T-helper 1 cell treated with Interleukin-12 subunit alpha and Interleukin-12 subunit beta and Interleukin-4 antibody, amounts not matched to agents 30 μg/mL and 1 μg/mL, for 36 hours (primary cell): Measurements from ENCODE around the gene CT45A7.
"Not testable (repeated sequence)": the region's sequence is repeated elsewhere in the genome, so short reads cannot be mapped to it uniquely, and the experiment has no call there.

Experiments used
- H3K27ac Mint-ChIP-seq: one replicate; pipeline ENCODE4 v1.8.0; 2021; ENCODE audit warnings: mild to moderate bottlenecking, mixed read lengths
- H3K27me3 Mint-ChIP-seq: one replicate; pipeline ENCODE4 v1.8.0; 2021; ENCODE audit warnings: low read depth, mixed read lengths
- H3K36me3 Mint-ChIP-seq: one replicate; pipeline ENCODE4 v1.8.0; 2021; ENCODE audit warnings: low read depth, mixed read lengths
- H3K4me1 Mint-ChIP-seq: one replicate; pipeline ENCODE4 v1.8.0; 2021; ENCODE audit warnings: low read depth, mixed read lengths
- H3K4me3 Mint-ChIP-seq: one replicate; pipeline ENCODE4 v1.8.0; 2021; ENCODE audit warnings: mild to moderate bottlenecking, moderate library complexity, mixed read lengths
- H3K9me3 Mint-ChIP-seq: one replicate; pipeline ENCODE4 v1.8.0; 2021; ENCODE audit warnings: mixed read lengths

Gene CT45A7, protein sequence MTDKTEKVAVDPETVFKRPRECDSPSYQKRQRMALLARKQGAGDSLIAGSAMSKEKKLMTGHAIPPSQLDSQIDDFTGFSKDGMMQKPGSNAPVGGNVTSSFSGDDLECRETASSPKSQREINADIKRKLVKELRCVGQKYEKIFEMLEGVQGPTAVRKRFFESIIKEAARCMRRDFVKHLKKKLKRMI

DNA sequence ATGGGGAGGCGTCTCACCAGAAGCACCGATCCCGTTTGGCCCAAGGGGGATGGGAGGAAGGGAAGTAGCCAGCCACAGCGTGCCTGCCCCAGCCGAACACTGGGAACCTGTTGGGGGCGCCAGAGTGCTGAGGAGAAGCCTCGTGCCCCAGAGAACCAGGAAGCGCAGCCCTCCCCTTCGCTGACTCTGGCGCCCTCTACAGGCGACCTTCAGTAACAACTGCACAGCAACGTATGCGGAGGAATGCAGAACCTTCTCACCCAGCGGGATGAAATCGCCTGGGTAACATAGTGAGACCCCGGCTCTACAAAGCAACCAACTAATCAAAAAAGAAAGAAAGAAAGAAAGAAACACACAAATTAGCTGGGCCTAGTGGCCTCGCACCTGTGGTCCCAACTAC, at the start of gene CT45A7:
Gene CT45A7, minus strand, starts transcription at position 101 of the 400 bp plus-strand sequence. CDS start 3,747 bp downstream, outside the sequence.
- H3K27ac Mint-ChIP-seq, H3K36me3 Mint-ChIP-seq, H3K4me1 Mint-ChIP-seq, H3K9me3 Mint-ChIP-seq, H3K4me3 Mint-ChIP-seq, H3K27me3 Mint-ChIP-seq: not testable (repeated sequence)

DNA sequence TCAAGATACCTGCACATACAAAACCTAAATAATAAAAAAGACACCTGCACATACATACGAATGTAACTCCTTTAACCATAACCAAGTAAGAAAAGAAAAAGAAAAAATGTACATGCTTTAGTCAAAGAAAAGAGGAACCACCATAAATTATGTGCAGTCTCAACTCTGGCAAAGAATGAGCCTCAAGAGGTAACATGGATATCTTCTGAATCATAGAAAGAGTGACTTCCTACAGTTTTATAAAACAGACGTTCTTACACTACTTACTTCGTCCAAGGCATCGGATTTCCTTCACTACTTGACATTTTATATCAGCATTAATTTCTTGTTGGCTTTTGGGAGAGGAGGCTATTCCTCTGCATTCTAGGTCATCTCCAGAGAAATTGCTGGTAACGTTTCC, 45.7 kb upstream of the CT45A7 start:
- H3K36me3 Mint-ChIP-seq, H3K27me3 Mint-ChIP-seq, H3K27ac Mint-ChIP-seq, H3K9me3 Mint-ChIP-seq, H3K4me3 Mint-ChIP-seq, H3K4me1 Mint-ChIP-seq: not testable (repeated sequence)

DNA sequence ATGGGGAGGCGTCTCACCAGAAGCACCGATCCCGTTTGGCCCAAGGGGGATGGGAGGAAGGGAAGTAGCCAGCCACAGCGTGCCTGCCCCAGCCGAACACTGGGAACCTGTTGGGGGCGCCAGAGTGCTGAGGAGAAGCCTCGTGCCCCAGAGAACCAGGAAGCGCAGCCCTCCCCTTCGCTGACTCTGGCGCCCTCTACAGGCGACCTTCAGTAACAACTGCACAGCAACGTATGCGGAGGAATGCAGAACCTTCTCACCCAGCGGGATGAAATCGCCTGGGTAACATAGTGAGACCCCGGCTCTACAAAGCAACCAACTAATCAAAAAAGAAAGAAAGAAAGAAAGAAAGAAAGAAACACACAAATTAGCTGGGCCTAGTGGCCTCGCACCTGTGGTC, 34.6 kb upstream of the CT45A7 start, which contains the start of gene CT45A9:
Gene CT45A9, minus strand, starts transcription at position 101 of the 400 bp plus-strand sequence. CDS start 3,751 bp downstream, outside the sequence.
- H3K9me3 Mint-ChIP-seq, H3K27me3 Mint-ChIP-seq, H3K4me1 Mint-ChIP-seq, H3K36me3 Mint-ChIP-seq, H3K4me3 Mint-ChIP-seq, H3K27ac Mint-ChIP-seq: not testable (repeated sequence)

DNA sequence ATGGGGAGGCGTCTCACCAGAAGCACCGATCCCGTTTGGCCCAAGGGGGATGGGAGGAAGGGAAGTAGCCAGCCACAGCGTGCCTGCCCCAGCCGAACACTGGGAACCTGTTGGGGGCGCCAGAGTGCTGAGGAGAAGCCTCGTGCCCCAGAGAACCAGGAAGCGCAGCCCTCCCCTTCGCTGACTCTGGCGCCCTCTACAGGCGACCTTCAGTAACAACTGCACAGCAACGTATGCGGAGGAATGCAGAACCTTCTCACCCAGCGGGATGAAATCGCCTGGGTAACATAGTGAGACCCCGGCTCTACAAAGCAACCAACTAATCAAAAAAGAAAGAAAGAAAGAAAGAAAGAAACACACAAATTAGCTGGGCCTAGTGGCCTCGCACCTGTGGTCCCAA, 17.4 kb upstream of the CT45A7 start, which contains the start of gene CT45A8:
Gene CT45A8, minus strand, starts transcription at position 101 of the 400 bp plus-strand sequence. CDS start 3,755 bp downstream, outside the sequence.
- H3K9me3 Mint-ChIP-seq, H3K4me3 Mint-ChIP-seq, H3K36me3 Mint-ChIP-seq, H3K27ac Mint-ChIP-seq, H3K4me1 Mint-ChIP-seq, H3K27me3 Mint-ChIP-seq: not testable (repeated sequence)

DNA sequence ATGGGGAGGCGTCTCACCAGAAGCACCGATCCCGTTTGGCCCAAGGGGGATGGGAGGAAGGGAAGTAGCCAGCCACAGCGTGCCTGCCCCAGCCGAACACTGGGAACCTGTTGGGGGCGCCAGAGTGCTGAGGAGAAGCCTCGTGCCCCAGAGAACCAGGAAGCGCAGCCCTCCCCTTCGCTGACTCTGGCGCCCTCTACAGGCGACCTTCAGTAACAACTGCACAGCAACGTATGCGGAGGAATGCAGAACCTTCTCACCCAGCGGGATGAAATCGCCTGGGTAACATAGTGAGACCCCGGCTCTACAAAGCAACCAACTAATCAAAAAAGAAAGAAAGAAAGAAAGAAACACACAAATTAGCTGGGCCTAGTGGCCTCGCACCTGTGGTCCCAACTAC, 17.2 kb downstream of the CT45A7 start, which contains the start of gene CT45A2:
Gene CT45A2, minus strand, starts transcription at position 101 of the 400 bp plus-strand sequence. CDS start 3,747 bp downstream, outside the sequence.
- not testable (repeated sequence) for H3K4me3 Mint-ChIP-seq, H3K27me3 Mint-ChIP-seq

DNA sequence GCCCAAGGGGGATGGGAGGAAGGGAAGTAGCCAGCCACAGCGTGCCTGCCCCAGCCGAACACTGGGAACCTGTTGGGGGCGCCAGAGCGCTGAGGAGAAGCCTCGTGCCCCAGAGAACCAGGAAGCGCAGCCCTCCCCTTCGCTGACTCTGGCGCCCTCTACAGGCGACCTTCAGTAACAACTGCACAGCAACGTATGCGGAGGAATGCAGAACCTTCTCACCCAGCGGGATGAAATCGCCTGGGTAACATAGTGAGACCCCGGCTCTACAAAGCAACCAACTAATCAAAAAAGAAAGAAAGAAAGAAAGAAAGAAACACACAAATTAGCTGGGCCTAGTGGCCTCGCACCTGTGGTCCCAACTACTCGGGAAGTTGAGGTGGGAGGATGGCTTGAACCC, 34.4 kb downstream of the CT45A7 start, which contains the start of gene CT45A6:
Gene CT45A6, minus strand, starts transcription at position 101 of the 400 bp plus-strand sequence. CDS start 3,794 bp downstream, outside the sequence.
- H3K27me3 Mint-ChIP-seq, H3K36me3 Mint-ChIP-seq, H3K4me3 Mint-ChIP-seq, H3K9me3 Mint-ChIP-seq, H3K4me1 Mint-ChIP-seq, H3K27ac Mint-ChIP-seq: not testable (repeated sequence)

More for the DNA sequence above, 17.2 kb downstream of the CT45A7 start, which contains the start of gene CT45A2:
- not testable (repeated sequence) for H3K27ac Mint-ChIP-seq, H3K4me1 Mint-ChIP-seq, H3K36me3 Mint-ChIP-seq, H3K9me3 Mint-ChIP-seq

DNA sequence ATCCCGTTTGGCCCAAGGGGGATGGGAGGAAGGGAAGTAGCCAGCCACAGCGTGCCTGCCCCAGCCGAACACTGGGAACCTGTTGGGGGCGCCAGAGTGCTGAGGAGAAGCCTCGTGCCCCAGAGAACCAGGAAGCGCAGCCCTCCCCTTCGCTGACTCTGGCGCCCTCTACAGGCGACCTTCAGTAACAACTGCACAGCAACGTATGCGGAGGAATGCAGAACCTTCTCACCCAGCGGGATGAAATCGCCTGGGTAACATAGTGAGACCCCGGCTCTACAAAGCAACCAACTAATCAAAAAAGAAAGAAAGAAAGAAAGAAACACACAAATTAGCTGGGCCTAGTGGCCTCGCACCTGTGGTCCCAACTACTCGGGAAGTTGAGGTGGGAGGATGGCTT, 51.7 kb downstream of the CT45A7 start, which contains the start of gene CT45A5:
Gene CT45A5, minus strand, starts transcription at position 101 of the 400 bp plus-strand sequence. CDS start 3,774 bp downstream, outside the sequence.
- not testable (repeated sequence) for H3K9me3 Mint-ChIP-seq, H3K4me1 Mint-ChIP-seq, H3K27ac Mint-ChIP-seq, H3K36me3 Mint-ChIP-seq, H3K27me3 Mint-ChIP-seq, H3K4me3 Mint-ChIP-seq
